OCI-LY3 (cell line): ENCODE measurements around the gene ZNF665.
"Not testable (repeated sequence)": the region's sequence is repeated elsewhere in the genome, so short reads cannot be mapped to it uniquely, and the experiment has no call there.

Experiments used
- H2AFZ ChIP-seq: fragments of 200-600, 300-600 bp; shearing (Covaris generic); 2 replicates; pipeline ENCODE4 v1.6.0; 2014; ENCODE audit warnings: antibody characterized with exemption, low read depth, low read length
- H3K27ac ChIP-seq: fragments of 200-600, 300-600 bp; sonication (generic); 2 replicates; pipeline ENCODE4 v1.5.1; 2014; ENCODE audit warnings: mild to moderate bottlenecking, low read length, moderate library complexity, mixed read lengths
- H3K27me3 ChIP-seq: fragments of 200-600, 300-600 bp; sonication (generic); 2 replicates; pipeline ENCODE4 v1.6.1; 2014; ENCODE audit warnings: low read depth, low read length, mixed read lengths
- H3K36me3 ChIP-seq: fragments of 200-600, 300-600 bp; sonication (generic); replicated peaks from 2 replicates; pipeline ENCODE3; 2014; ENCODE audit warnings: low read depth, low read length, mixed read lengths
- H3K4me1 ChIP-seq: fragments of 300-600, 200-600 bp; sonication (generic); 2 replicates; pipeline ENCODE4 v1.6.1; 2014; ENCODE audit warnings: low read length, mixed read lengths
- H3K4me2 ChIP-seq: fragments of 200-600, 300-600 bp; sonication (generic); 2 replicates; pipeline ENCODE4 v1.6.1; 2014; ENCODE audit warnings: low read length, mixed read lengths
- H3K4me3 ChIP-seq: fragments of 300-600, 200-600 bp; sonication (generic); 2 replicates; pipeline ENCODE4 v1.5.1; 2014; ENCODE audit warnings: antibody characterized with exemption, mild to moderate bottlenecking, low read length, moderate library complexity
- H3K79me2 ChIP-seq: fragments of 300-600, 200-600 bp; shearing (Covaris generic); 2 replicates; pipeline ENCODE4 v1.6.1; 2014; ENCODE audit warnings: mild to moderate bottlenecking, low read length, mixed read lengths
- H3K9ac ChIP-seq: fragments of 300-600, 200-600 bp; shearing (Covaris generic); 2 replicates; pipeline ENCODE4 v1.6.0; 2014; ENCODE audit warnings: mild to moderate bottlenecking, low read length, moderate library complexity
- H3K9me3 ChIP-seq: fragments of 200-600, 300-600 bp; shearing (Covaris generic); 2 replicates; pipeline ENCODE4 v1.6.1; 2014; ENCODE audit warnings: low read length, mixed read lengths; ENCODE audit not compliant: insufficient read depth
- H4K20me1 ChIP-seq: fragments of 200-600, 300-600 bp; sonication (generic); 2 replicates; pipeline ENCODE4 v1.6.1; 2016; ENCODE audit warnings: low read length, mixed read lengths; ENCODE audit not compliant: insufficient read depth
- CTCF ChIP-seq: fragments of 200-600, 300-600 bp; sonication (generic); IDR thresholded peaks from 2 replicates; pipeline ENCODE4 v1.5.1; 2014; ENCODE audit warnings: antibody characterized with exemption, low read length, low read depth
- EZH2phosphoT487 ChIP-seq: fragments of 200-600 bp; shearing (Covaris generic); IDR thresholded peaks from 2 replicates; pipeline ENCODE4 v1.6.1; 2018; ENCODE audit warnings: antibody characterized with exemption, mixed run types, low read depth

ZNF665 gene

DNA sequence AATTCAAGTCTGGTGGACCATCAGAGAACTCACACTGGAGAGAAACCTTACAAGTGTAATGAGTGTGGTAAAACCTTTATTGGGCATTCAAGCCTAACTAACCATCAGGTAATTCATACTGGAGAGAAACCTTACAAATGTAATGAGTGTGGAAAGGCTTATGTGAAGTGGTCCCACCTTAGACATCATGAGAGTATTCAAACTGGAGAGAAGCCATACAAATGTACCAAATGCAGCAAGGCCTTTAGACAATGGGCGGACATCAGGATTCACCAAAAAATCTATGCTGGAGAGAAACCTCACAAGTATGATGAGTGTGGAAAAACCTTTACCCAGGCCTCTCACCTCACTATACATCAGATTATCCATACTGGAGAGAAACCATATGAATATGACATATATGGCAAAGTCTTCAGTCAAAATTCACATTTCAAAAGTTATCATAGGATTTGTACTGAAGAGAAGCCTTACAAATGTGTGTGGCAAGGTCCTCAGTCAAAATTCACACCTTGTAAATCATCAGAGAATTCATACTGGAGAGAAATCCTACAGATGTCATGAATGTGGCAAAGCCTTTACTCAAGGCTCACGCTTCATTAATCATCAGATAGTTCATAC, 19.7 kb upstream of the ZNF665 start:
- H3K36me3 ChIP-seq = no peaks in the 10 kb centered on the region
- no peak overlapping the region for H3K27ac ChIP-seq
- no peak overlapping the region for H3K4me2 ChIP-seq
- peaks cover 45% of the 10 kb centered on the region for H3K9me3 ChIP-seq
- TF ChIP-seq EZH2phosphoT487 (no peak), CTCF (no peak)
- H3K9ac ChIP-seq = no peak overlapping the region
- no peaks in the 10 kb centered on the region for H3K27me3 ChIP-seq
- no peak overlapping the region for H2AFZ ChIP-seq
- H4K20me1 ChIP-seq = no peaks in the 10 kb centered on the region
- H3K79me2 ChIP-seq = no peaks in the 10 kb centered on the region
- H3K4me1 ChIP-seq = no peaks in the 10 kb centered on the region
- H3K4me3 ChIP-seq = no peak overlapping the region

DNA sequence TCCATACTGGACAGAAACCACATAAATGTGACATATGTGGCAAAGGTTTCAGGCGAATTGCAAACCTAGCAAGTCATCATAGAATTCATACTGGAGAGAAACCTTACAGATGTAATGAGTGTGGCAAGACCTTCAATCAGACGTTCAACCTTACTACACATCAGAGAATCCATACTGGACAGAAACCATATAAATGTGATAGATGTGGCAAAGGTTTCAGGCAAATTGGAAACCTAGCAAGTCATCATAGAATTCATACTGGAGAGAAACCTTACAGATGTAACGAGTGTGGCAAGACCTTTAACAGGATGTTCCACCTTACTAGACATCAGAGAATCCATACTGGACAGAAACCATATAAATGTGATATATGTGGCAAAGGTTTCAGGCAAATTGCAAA, 18.4 kb upstream of the ZNF665 start:
- H3K36me3 ChIP-seq, H3K27me3 ChIP-seq, H4K20me1 ChIP-seq, H3K4me1 ChIP-seq, H3K4me2 ChIP-seq, H3K27ac ChIP-seq, H2AFZ ChIP-seq, H3K9ac ChIP-seq, H3K79me2 ChIP-seq, H3K4me3 ChIP-seq: not testable (repeated sequence)
- peaks cover 43% of the 10 kb centered on the region for H3K9me3 ChIP-seq

GRCh38 chr19:53196777-53197396, 3.7 kb upstream of the ZNF665 start:
- H3K4me3 ChIP-seq = peak overlapping the region; percentile 82
- no peaks in the 10 kb centered on the region for H3K36me3 ChIP-seq
- peak overlapping the region; percentile 34 for H3K4me2 ChIP-seq
- H3K27ac ChIP-seq = no peak overlapping the region
- H3K79me2 ChIP-seq = no peaks in the 10 kb centered on the region
- 0 out of 2 replicates have a peak overlapping the region, but pooled peaks have one; percentile 55 for H2AFZ ChIP-seq
- H3K9ac ChIP-seq = peak overlapping the region; percentile 49; the same call in 1 of the 2 replicates
- no peaks in the 10 kb centered on the region for H3K4me1 ChIP-seq
- H3K9me3 ChIP-seq = peaks cover 9% of the 10 kb centered on the region; the same call in 1 of the 2 replicates
- no peaks in the 10 kb centered on the region for H4K20me1 ChIP-seq
- no peaks in the 10 kb centered on the region for H3K27me3 ChIP-seq
- TF ChIP-seq CTCF (no peak), EZH2phosphoT487 (no peak)

DNA sequence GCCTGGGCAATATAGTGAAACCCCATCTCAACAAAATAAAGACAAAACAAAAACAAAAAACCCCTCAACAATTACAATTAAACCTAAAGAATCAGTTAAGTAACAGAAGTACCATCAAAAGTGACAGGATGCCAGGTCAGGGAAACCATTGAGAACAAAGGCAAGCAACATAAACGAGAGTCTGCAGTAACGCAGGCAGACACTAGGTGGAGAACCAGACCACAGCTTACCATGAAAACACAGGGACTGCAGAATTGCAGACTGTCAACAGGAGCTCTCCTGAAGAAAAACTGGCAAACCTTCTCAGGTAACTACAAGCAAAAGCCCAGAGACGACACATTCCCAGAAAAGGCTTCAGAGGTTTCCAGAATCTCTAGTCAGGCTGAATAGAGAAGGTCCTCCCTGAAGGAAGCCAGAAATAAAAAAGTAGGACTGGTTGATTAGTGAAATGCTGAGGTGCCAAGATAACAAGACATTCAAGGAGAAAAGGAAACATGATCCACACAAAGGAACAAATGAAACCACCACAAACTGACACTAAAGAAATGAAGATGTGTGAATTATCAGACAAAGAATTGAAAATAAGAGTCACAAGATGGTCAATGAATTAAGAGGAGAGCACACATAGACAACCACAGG, 2.2 kb upstream of the ZNF665 start:
- Histone ChIP-seq H3K27ac (no peak overlapping the region), H3K4me3 (no peak overlapping the region), H3K79me2 (no peaks in the 10 kb centered on the region), H2AFZ (no peak overlapping the region), H3K36me3 (peaks cover 5% of the 10 kb centered on the region), H3K4me2 (no peak overlapping the region), H3K27me3 (no peaks in the 10 kb centered on the region), H3K9me3 (peaks cover 9% of the 10 kb centered on the region; the same call in 1 of the 2 replicates), H3K4me1 (no peaks in the 10 kb centered on the region), H4K20me1 (no peaks in the 10 kb centered on the region), H3K9ac (no peak overlapping the region)
- TF ChIP-seq CTCF (peak; percentile 98), EZH2phosphoT487 (no peak)
